22Rv1 (cell line): ENCODE measurements around the gene AADACL4.

Source experiments
- H3K27ac ChIP-seq: fragments of 450-650 bp; 2 replicates; pipeline ENCODE4 v1.5.1; 2017
- ZFX ChIP-seq: fragments of 450-650 bp; IDR thresholded peaks from 2 replicates; pipeline ENCODE4 v1.6.1; 2017; ENCODE audit warnings: antibody characterized with exemption, borderline replicate concordance
- TF ChIP-seq, protein P1 (sequence below): fragments of 450-650 bp; IDR thresholded peaks from 2 replicates; pipeline ENCODE4 v1.5.1; 2017; ENCODE audit warnings: mild to moderate bottlenecking

AADACL4 gene

DNA sequence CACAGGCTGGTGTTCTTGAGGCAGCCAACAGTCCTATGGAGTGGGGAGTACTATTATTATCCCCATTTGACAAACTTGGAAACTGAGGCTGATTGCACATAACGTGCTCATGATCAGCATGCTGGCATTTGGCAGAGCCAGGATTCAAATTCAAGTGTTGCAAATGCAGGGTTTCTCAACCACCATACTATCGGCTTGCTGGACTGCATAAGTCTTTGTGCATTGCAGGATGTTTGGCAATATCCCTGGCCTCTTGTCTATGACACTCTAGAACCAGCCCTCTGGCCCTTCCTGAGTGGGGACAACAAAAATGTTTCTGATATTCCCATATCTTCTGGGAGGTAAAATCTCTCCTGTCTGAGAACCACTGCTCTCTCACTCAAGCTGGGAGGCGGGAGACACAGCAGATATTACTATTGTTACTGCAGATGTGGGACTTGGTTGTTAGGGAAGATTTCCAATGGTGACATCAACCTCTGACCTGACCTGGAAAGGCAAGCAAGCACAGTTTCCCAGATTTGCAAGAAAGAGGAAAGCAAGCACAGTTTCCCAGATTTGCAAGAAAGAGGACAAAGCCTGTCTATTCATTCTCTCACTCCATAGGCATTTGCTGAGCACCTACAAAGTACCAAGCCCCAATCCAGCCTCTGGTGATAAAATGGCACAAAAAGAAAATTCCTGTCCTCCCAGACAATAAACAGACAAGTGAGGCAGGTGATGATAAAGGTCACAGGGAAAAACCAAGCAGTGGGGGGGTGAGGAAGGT, 71.0 kb downstream of the AADACL4 start:
- no peak overlapping the region for H3K27ac ChIP-seq
- no peak for TF ChIP-seq ZFX
- TF ChIP-seq, protein P1, sequence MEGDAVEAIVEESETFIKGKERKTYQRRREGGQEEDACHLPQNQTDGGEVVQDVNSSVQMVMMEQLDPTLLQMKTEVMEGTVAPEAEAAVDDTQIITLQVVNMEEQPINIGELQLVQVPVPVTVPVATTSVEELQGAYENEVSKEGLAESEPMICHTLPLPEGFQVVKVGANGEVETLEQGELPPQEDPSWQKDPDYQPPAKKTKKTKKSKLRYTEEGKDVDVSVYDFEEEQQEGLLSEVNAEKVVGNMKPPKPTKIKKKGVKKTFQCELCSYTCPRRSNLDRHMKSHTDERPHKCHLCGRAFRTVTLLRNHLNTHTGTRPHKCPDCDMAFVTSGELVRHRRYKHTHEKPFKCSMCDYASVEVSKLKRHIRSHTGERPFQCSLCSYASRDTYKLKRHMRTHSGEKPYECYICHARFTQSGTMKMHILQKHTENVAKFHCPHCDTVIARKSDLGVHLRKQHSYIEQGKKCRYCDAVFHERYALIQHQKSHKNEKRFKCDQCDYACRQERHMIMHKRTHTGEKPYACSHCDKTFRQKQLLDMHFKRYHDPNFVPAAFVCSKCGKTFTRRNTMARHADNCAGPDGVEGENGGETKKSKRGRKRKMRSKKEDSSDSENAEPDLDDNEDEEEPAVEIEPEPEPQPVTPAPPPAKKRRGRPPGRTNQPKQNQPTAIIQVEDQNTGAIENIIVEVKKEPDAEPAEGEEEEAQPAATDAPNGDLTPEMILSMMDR = no peak

DNA sequence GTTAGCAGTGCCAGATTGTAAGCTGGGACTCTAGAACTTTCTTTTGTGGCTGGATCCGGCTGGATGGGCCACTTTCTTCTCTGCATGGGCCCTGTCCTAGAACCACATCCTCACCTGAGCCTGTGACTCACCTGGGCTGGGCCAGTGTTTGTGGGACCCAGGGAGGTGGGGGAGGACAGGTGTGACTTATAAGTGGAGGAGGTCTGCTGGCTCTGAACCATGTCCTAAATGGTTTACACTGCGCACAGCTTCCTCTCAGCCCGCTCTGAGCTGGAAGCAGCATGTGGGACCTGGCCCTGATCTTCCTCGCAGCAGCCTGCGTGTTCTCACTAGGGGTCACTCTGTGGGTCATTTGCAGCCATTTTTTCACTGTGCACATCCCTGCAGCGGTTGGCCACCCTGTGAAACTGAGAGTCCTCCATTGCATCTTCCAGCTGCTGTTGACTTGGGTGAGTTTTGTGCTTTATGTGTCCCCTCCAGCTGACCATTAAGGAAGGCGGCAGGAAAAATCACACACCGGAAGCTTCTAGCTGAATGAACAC, 72.1 kb downstream of the AADACL4 start, which contains the start of gene AADACL3:
Gene AADACL3 (plus strand): TSS at position 215 of the 542 bp plus-strand sequence. CDS start 67 bp downstream, at position 282.
- TF ChIP-seq, protein P1 = no peak
- no peak for TF ChIP-seq ZFX
- H3K27ac ChIP-seq = no peak within 1 kb of the TSS
